Uterus (tissue), 2 donors: ENCODE results near the gene NLRP13.

Experiments used
- POLR2A ChIP-seq, 2 donors: fragments of 450-650 bp; IDR thresholded peaks; one replicate each; pipeline ENCODE4 v1.6.1; 2016; ENCODE audit warnings: antibody characterized with exemption in 2 of 2, mild to moderate bottlenecking in 1 of 2, moderate library complexity in 1 of 2
- TF ChIP-seq, protein P1 (sequence below), 4 experiments: fragments of 200-600 bp in 2 of 4; fragments of 450-650 bp in 2 of 4; sonication (generic) in 2 of 4; IDR thresholded peaks; one replicate each; pipeline ENCODE4 v1.5.1; 2016 to 2019; ENCODE audit warnings: antibody characterized with exemption in 4 of 4, mild to moderate bottlenecking in 2 of 4, moderate library complexity in 1 of 4

DNA sequence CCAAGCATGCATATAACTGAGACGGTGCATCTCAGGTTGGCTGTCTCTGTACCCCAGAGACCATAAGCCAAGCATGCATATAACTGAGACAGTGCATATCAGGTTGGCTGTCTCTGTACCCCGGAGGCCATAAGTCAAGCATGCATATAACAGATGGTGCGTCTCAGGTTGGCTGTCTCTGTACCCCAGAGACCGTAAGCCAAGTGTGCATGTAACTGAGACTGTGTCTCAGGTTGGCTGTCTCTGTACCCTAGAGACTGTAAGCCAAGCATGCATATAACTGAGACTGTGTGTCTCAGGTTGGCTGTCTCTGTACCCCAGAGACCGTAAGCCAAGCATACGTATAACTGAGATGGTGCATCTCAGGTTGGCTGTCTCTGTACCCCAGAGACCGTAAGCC is 65.0 kb downstream of the NLRP13 start:
- TF ChIP-seq, protein P1, sequence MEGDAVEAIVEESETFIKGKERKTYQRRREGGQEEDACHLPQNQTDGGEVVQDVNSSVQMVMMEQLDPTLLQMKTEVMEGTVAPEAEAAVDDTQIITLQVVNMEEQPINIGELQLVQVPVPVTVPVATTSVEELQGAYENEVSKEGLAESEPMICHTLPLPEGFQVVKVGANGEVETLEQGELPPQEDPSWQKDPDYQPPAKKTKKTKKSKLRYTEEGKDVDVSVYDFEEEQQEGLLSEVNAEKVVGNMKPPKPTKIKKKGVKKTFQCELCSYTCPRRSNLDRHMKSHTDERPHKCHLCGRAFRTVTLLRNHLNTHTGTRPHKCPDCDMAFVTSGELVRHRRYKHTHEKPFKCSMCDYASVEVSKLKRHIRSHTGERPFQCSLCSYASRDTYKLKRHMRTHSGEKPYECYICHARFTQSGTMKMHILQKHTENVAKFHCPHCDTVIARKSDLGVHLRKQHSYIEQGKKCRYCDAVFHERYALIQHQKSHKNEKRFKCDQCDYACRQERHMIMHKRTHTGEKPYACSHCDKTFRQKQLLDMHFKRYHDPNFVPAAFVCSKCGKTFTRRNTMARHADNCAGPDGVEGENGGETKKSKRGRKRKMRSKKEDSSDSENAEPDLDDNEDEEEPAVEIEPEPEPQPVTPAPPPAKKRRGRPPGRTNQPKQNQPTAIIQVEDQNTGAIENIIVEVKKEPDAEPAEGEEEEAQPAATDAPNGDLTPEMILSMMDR (IDR thresholded peaks at IDR 0.05), result no peak
- TF ChIP-seq POLR2A (IDR thresholded peaks at IDR 0.05), result no peak
